SU-DHL-6 (cell line): ENCODE data around the gene ZFYVE1.

Experiments
- H2AFZ ChIP-seq: fragments of 200-600 bp; sonication (generic); 2 replicates; pipeline ENCODE4 v1.6.1; 2014; ENCODE audit warnings: low read depth, mild to moderate bottlenecking, moderate library complexity, mixed read lengths, antibody characterized with exemption, low read length; ENCODE audit not compliant: severe bottlenecking
- H3F3A ChIP-seq: fragments of 200-600 bp; shearing (Covaris generic); 2 replicates; pipeline ENCODE4 v1.6.0; 2016; ENCODE audit warnings: antibody characterized with exemption, mild to moderate bottlenecking; ENCODE audit not compliant: insufficient read depth
- H3K27ac ChIP-seq: fragments of 200-600 bp; sonication (generic); 2 replicates; pipeline ENCODE4 v1.5.1; 2016; ENCODE audit warnings: low read depth, mild to moderate bottlenecking, low read length, moderate library complexity, mixed read lengths
- H3K27me3 ChIP-seq: fragments of 200-600 bp; sonication (generic), shearing (Covaris generic); 2 replicates; pipeline ENCODE4 v1.6.0; 2014; ENCODE audit warnings: mild to moderate bottlenecking, low read length
- H3K36me3 ChIP-seq: fragments of 200-600 bp; sonication (generic); 2 replicates; pipeline ENCODE4 v1.6.1; 2014; ENCODE audit warnings: mild to moderate bottlenecking, low read length, mixed read lengths
- H3K4me2 ChIP-seq: fragments of 300-600, 200-600 bp; shearing (Covaris generic), sonication (generic); 2 replicates; pipeline ENCODE4 v1.6.0; 2014; ENCODE audit warnings: low read length, low read depth, mild to moderate bottlenecking; ENCODE audit not compliant: poor library complexity, severe bottlenecking
- H3K4me3 ChIP-seq: fragments of 200-600 bp; sonication (generic); 2 replicates; pipeline ENCODE4 v1.5.1; 2014; ENCODE audit warnings: antibody characterized with exemption, low read length, mild to moderate bottlenecking, mixed read lengths; ENCODE audit not compliant: insufficient read depth, poor library complexity, severe bottlenecking
- H3K79me2 ChIP-seq: fragments of 200-600 bp; sonication (generic); 2 replicates; pipeline ENCODE4 v1.6.1; 2014; ENCODE audit warnings: mild to moderate bottlenecking, low read length, moderate library complexity; ENCODE audit not compliant: insufficient read depth
- H3K9ac ChIP-seq: fragments of 200-600 bp; sonication (generic); 2 replicates; pipeline ENCODE4 v1.7.0; 2014; ENCODE audit warnings: mild to moderate bottlenecking, low read length
- H3K9me2 ChIP-seq: fragments of 200-600 bp; sonication (generic); replicated peaks from 2 replicates; pipeline ENCODE4 v1.6.1; 2014; ENCODE audit warnings: low read length; ENCODE audit not compliant: insufficient read depth
- H3K9me3 ChIP-seq: fragments of 200-600 bp; sonication (generic); 2 replicates; pipeline ENCODE4 v1.6.1; 2014; ENCODE audit warnings: low read length, mixed read lengths; ENCODE audit not compliant: insufficient read depth
- H4K20me1 ChIP-seq: fragments of 200-600 bp; sonication (generic); 2 replicates; pipeline ENCODE4 v1.6.1; 2014; ENCODE audit warnings: low read depth, mild to moderate bottlenecking, antibody characterized with exemption, low read length, moderate library complexity, mixed read lengths
- CTCF ChIP-seq: fragments of 200-600 bp; sonication (generic); IDR thresholded peaks from one replicate; pipeline ENCODE4 v1.5.1; 2017; ENCODE audit warnings: antibody characterized with exemption, mild to moderate bottlenecking, low read length, moderate library complexity; ENCODE audit not compliant: insufficient read depth, poor library complexity, severe bottlenecking
- EZH2phosphoT487 ChIP-seq: fragments of 200-600 bp; sonication (generic), shearing (Covaris generic); conservative IDR thresholded peaks from 2 replicates; pipeline ENCODE4 v1.6.1; 2018; ENCODE audit warnings: mild to moderate bottlenecking, antibody characterized with exemption, low read length, moderate library complexity, mixed read lengths

ZFYVE1 gene

DNA sequence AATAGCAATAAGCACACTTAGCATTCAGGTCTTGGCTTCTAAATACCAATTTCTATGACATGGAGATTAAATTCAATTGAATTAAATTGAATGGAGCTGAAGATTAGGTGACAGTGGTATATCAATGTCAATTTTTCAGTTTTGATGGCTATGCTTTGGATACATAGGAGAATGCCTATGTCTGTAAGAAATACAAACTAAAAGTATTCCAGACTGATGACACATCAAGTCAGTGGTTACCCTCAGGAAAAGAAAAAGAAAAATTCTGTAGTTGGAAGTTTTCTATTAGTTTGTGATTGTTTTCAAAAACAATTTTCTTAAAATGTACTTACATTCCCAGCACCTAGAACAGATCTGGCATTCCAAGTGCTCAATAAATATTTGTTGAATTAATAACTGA, 105.5 kb downstream of the ZFYVE1 start:
- Histone ChIP-seq H3K4me2 (no peak overlapping the region), H4K20me1 (no peaks in the 10 kb centered on the region), H3K36me3 (no peaks in the 10 kb centered on the region), H3K9me3 (no peaks in the 10 kb centered on the region), H3K27ac (no peak overlapping the region), H3K4me3 (no peak overlapping the region), H3K79me2 (no peaks in the 10 kb centered on the region), H3K9me2 (no peaks in the 10 kb centered on the region), H2AFZ (no peak overlapping the region), H3F3A (no peaks in the 10 kb centered on the region), H3K27me3 (no peaks in the 10 kb centered on the region), H3K9ac (no peak overlapping the region)
- TF ChIP-seq EZH2phosphoT487, result no peak
- no peak for TF ChIP-seq CTCF

GRCh38 chr14:72920008-72920407, 106.9 kb downstream of the ZFYVE1 start:
- Histone ChIP-seq H2AFZ (no peak overlapping the region), H3K9me2 (no peaks in the 10 kb centered on the region), H4K20me1 (no peaks in the 10 kb centered on the region), H3K27me3 (no peaks in the 10 kb centered on the region), H3F3A (no peaks in the 10 kb centered on the region), H3K4me3 (no peak overlapping the region), H3K9ac (no peak overlapping the region), H3K4me2 (no peak overlapping the region), H3K79me2 (no peaks in the 10 kb centered on the region), H3K9me3 (no peaks in the 10 kb centered on the region), H3K27ac (no peak overlapping the region), H3K36me3 (no peaks in the 10 kb centered on the region)
- TF ChIP-seq CTCF (no peak), EZH2phosphoT487 (no peak)
